ENCODE results near the gene KIF26A. TPM values are rescaled to one million over a fixed set of nuclear protein-coding genes. Genes with fewer than 3 reads are reported as not detected.

The KIF26A gene
- total RNA-seq, 2 donors from 2014 or later: 1.6 to 13.9 TPM

- DNase-seq (ENCODE audit: low spot score): no peak
- Histone ChIP-seq H3K27me3 (replicated peaks; ENCODE audit: insufficient read depth) (peaks cover 5% of the 10 kb centered on the region), H3K27ac (no peak overlapping the region), H3K9me3 (no peaks in the 10 kb centered on the region), H3K4me1 (replicated peaks) (no peaks in the 10 kb centered on the region), H3K36me3 (no peaks in the 10 kb centered on the region), H3K4me3 (no peak overlapping the region)
- intact Hi-C loops (cut with DNase I): no loop called here
- WGBS: 93% methylated on average over 22 of the region's 31 CpGs
- no peak for TF ChIP-seq CTCF (IDR thresholded peaks at IDR 0.05)
- TF ChIP-seq POLR2AphosphoS5 (IDR thresholded peaks at IDR 0.05): no peak
- no peak for TF ChIP-seq POLR2A (IDR thresholded peaks at IDR 0.05)
Observed at GRCh38 chr14:104095426-104096310, 42.7 kb upstream of the KIF26A start.

- intact Hi-C loops (cut with DNase I): no loop called here
- DNase-seq (ENCODE audit: low spot score): no peak
- Histone ChIP-seq H3K36me3 (no peaks in the 10 kb centered on the region), H3K27ac (no peak overlapping the region), H3K9me3 (no peaks in the 10 kb centered on the region), H3K4me3 (no peak overlapping the region), H3K27me3 (replicated peaks; ENCODE audit: insufficient read depth) (peaks cover 5% of the 10 kb centered on the region), H3K4me1 (replicated peaks) (peaks cover 3% of the 10 kb centered on the region)
- 83% methylated on average over 14 of the region's 14 CpGs for WGBS
- TF ChIP-seq POLR2AphosphoS5 (IDR thresholded peaks at IDR 0.05) (no peak), CTCF (IDR thresholded peaks at IDR 0.05) (no peak)
Observed at GRCh38 chr14:104096318-104096717, 42.1 kb upstream of the KIF26A start.

- Histone ChIP-seq H3K9me3 (no peaks in the 10 kb centered on the region), H3K4me3 (no peak overlapping the region), H3K27ac (no peak overlapping the region), H3K36me3 (no peaks in the 10 kb centered on the region), H3K4me1 (replicated peaks) (peaks cover 3% of the 10 kb centered on the region), H3K27me3 (replicated peaks; ENCODE audit: insufficient read depth) (peaks cover 5% of the 10 kb centered on the region)
- no peak for DNase-seq (ENCODE audit: low spot score)
- intact Hi-C loops (cut with DNase I): no loop called here
- TF ChIP-seq POLR2A (IDR thresholded peaks at IDR 0.05) (no peak), POLR2AphosphoS5 (IDR thresholded peaks at IDR 0.05) (no peak), CTCF (IDR thresholded peaks at IDR 0.05) (no peak)
- WGBS: 80% methylated on average over 25 of the region's 25 CpGs
Observed at GRCh38 chr14:104096751-104097700, 41.4 kb upstream of the KIF26A start.

GRCh38 chr14:104098272-104099095, 39.9 kb upstream of the KIF26A start:
- Histone ChIP-seq H3K27me3 (replicated peaks; ENCODE audit: insufficient read depth) (peaks cover 5% of the 10 kb centered on the region), H3K4me1 (replicated peaks) (peaks cover 3% of the 10 kb centered on the region), H3K36me3 (no peaks in the 10 kb centered on the region), H3K4me3 (no peak overlapping the region), H3K9me3 (no peaks in the 10 kb centered on the region), H3K27ac (no peak overlapping the region)
- TF ChIP-seq CTCF (IDR thresholded peaks at IDR 0.05) (no peak), POLR2A (IDR thresholded peaks at IDR 0.05) (no peak), POLR2AphosphoS5 (IDR thresholded peaks at IDR 0.05) (no peak)
- 86% methylated on average over 24 of the region's 25 CpGs for WGBS
- intact Hi-C loops (cut with DNase I): no loop called here
- DNase-seq (ENCODE audit: low spot score): no peak

All from prostate gland (tissue), 2 donors.